ENCODE results near the gene HTR3E. TPM values are rescaled to one million over a fixed set of nuclear protein-coding genes. Genes with fewer than 3 reads are reported as not detected.

HTR3E gene
- total and polyA plus RNA-seq, 2 of the 13 experiments (the other 11 are each of a cell fraction or from before 2014, with no cell fraction given), result not detected

DNA sequence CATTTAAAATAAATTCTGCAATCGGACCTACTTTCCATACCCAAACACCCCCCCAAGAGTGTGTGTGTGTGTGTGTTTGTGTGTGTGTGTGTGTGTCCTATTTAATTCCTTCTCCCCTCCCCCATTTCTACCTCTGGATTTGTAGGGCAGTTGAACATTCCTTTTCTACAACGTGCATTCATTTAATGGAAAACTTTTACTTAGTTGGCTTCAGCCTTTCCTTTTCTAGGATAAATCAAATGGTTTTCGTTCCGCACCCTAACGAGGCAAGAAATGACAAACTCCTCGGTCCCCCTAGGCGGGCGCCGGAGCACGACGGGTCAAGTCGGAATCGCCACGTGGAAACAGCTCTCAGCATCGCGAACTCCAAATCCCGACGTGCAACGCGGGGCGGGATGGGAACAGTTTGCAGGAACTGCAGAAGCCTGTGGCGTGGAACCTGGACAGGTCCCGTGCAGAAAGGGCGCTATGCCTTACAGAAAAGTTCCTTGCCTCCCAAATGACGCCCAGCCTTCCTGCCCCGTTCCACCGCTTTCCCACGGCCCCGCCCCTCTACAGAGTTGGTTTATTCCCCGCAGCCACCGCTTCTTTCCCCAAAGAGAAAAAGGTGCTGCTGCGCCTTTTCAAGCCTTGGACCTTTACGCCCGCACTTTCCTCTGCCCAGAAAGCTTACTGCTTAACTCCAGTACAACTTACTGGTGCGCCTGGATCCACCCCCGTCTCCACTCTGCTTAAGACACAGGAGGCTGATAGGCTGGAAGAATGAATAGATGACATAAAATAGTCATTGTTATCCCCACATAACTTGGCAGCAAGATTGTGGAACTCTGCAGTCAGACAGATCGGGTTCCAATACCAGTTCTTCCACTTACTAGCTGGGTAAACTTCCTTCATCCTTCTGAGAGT is 37.2 kb downstream of the HTR3E start (continued):
- TF ChIP-seq, protein P1, sequence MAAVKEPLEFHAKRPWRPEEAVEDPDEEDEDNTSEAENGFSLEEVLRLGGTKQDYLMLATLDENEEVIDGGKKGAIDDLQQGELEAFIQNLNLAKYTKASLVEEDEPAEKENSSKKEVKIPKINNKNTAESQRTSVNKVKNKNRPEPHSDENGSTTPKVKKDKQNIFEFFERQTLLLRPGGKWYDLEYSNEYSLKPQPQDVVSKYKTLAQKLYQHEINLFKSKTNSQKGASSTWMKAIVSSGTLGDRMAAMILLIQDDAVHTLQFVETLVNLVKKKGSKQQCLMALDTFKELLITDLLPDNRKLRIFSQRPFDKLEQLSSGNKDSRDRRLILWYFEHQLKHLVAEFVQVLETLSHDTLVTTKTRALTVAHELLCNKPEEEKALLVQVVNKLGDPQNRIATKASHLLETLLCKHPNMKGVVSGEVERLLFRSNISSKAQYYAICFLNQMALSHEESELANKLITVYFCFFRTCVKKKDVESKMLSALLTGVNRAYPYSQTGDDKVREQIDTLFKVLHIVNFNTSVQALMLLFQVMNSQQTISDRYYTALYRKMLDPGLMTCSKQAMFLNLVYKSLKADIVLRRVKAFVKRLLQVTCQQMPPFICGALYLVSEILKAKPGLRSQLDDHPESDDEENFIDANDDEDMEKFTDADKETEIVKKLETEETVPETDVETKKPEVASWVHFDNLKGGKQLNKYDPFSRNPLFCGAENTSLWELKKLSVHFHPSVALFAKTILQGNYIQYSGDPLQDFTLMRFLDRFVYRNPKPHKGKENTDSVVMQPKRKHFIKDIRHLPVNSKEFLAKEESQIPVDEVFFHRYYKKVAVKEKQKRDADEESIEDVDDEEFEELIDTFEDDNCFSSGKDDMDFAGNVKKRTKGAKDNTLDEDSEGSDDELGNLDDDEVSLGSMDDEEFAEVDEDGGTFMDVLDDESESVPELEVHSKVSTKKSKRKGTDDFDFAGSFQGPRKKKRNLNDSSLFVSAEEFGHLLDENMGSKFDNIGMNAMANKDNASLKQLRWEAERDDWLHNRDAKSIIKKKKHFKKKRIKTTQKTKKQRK (IDR thresholded peaks at IDR 0.05; ENCODE audit: low read length), result no peak
- TF ChIP-seq ZNF331 (CRISPR knock-in tag; IDR thresholded peaks at IDR 0.05) (peak; percentile 73; the same call in 1 of the 2 replicates), ZNF136 (CRISPR knock-in tag; IDR thresholded peaks at IDR 0.05; ENCODE audit: low read depth) (peak; percentile 63; the same call in 1 of the 2 replicates), ZNF263 (CRISPR knock-in tag; IDR thresholded peaks at IDR 0.05) (peak; percentile 44; the same call in 1 of the 2 replicates), RFXAP (CRISPR knock-in tag; IDR thresholded peaks at IDR 0.05; ENCODE audit: borderline replicate concordance) (peak; percentile 47; the same call in 1 of the 2 replicates), ISL2 (CRISPR knock-in tag; IDR thresholded peaks at IDR 0.05) (peak; percentile 51; the same call in 1 of the 2 replicates), ZNF549 (CRISPR knock-in tag; IDR thresholded peaks at IDR 0.05) (no peak), ZNF34 (CRISPR knock-in tag; IDR thresholded peaks at IDR 0.05; ENCODE audit: borderline replicate concordance) (no peak), ZNF75D (CRISPR knock-in tag; IDR thresholded peaks at IDR 0.05; ENCODE audit: borderline replicate concordance) (0 out of 2 replicates have a peak, but pooled peaks have one; percentile 57), TEAD2 (CRISPR knock-in tag; IDR thresholded peaks at IDR 0.05) (no peak; the same call in 1 of the 2 replicates), CREM (IDR thresholded peaks at IDR 0.05) (peak; percentile 69; the same call in 1 of the 2 replicates), CREM (CRISPR knock-in tag; IDR thresholded peaks at IDR 0.05) (no peak), MXD4 (CRISPR knock-in tag; IDR thresholded peaks at IDR 0.05) (peak; percentile 78; the same call in 1 of the 2 replicates), EP300 (IDR thresholded peaks at IDR 0.05; ENCODE audit: low read depth in 2 of 2, low read length in 2 of 2) (peak in 1 of 2 experiments; percentile 14; a peak in 1 of 4 replicates), EP300 (CRISPR knock-in tag; IDR thresholded peaks at IDR 0.05; ENCODE audit: borderline replicate concordance) (no peak; the same call in 1 of the 2 replicates), NR2F6 (IDR thresholded peaks at IDR 0.05) (no peak), NR2F6 (CRISPR knock-in tag; IDR thresholded peaks at IDR 0.05) (peak; percentile 46; the same call in 1 of the 2 replicates), ZNF446 (CRISPR knock-in tag; IDR thresholded peaks at IDR 0.05) (no peak), RFX3 (CRISPR knock-in tag; IDR thresholded peaks at IDR 0.05) (no peak), SP140L (CRISPR knock-in tag; IDR thresholded peaks at IDR 0.05; ENCODE audit: borderline replicate concordance) (no peak), SAP130 (CRISPR knock-in tag; IDR thresholded peaks at IDR 0.05; ENCODE audit: low read depth) (peak; percentile 87), KDM4B (CRISPR knock-in tag; IDR thresholded peaks at IDR 0.05) (no peak; the same call in 1 of the 2 replicates)
- TF ChIP-seq, protein P2, sequence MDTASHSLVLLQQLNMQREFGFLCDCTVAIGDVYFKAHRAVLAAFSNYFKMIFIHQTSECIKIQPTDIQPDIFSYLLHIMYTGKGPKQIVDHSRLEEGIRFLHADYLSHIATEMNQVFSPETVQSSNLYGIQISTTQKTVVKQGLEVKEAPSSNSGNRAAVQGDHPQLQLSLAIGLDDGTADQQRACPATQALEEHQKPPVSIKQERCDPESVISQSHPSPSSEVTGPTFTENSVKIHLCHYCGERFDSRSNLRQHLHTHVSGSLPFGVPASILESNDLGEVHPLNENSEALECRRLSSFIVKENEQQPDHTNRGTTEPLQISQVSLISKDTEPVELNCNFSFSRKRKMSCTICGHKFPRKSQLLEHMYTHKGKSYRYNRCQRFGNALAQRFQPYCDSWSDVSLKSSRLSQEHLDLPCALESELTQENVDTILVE (CRISPR knock-in tag; IDR thresholded peaks at IDR 0.05), result 0 out of 2 replicates have a peak, but pooled peaks have one; percentile 40
- TF ChIP-seq, protein P3, sequence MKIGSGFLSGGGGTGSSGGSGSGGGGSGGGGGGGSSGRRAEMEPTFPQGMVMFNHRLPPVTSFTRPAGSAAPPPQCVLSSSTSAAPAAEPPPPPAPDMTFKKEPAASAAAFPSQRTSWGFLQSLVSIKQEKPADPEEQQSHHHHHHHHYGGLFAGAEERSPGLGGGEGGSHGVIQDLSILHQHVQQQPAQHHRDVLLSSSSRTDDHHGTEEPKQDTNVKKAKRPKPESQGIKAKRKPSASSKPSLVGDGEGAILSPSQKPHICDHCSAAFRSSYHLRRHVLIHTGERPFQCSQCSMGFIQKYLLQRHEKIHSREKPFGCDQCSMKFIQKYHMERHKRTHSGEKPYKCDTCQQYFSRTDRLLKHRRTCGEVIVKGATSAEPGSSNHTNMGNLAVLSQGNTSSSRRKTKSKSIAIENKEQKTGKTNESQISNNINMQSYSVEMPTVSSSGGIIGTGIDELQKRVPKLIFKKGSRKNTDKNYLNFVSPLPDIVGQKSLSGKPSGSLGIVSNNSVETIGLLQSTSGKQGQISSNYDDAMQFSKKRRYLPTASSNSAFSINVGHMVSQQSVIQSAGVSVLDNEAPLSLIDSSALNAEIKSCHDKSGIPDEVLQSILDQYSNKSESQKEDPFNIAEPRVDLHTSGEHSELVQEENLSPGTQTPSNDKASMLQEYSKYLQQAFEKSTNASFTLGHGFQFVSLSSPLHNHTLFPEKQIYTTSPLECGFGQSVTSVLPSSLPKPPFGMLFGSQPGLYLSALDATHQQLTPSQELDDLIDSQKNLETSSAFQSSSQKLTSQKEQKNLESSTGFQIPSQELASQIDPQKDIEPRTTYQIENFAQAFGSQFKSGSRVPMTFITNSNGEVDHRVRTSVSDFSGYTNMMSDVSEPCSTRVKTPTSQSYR (CRISPR knock-in tag; IDR thresholded peaks at IDR 0.05; ENCODE audit: borderline replicate concordance), result peak; percentile 49; the same call in 1 of the 2 replicates

Data from HepG2 (cell line).